Chondrocyte (in vitro differentiated cells): ENCODE data around the gene TCIRG1. TPM values are rescaled to one million over a fixed set of nuclear protein-coding genes. Genes with fewer than 3 reads are reported as not detected.
A peak's percentile ranks its signal among the peaks of the same experiment; 100 is the strongest.

Source experiments
- DNase-seq: peaks from one replicate; pipeline ENCODE4 v3.0.0; 2021; ENCODE audit warnings: mixed read lengths, low spot score
- H3K27ac Mint-ChIP-seq: one replicate; pipeline ENCODE4 v1.8.0; 2021; ENCODE audit warnings: mild to moderate bottlenecking, moderate library complexity, mixed read lengths; ENCODE audit not compliant: unreplicated experiment
- H3K27me3 Mint-ChIP-seq: 2 replicates; pipeline ENCODE4 v1.8.0; 2021; ENCODE audit warnings: low read depth, mixed read lengths
- H3K36me3 Mint-ChIP-seq: 2 replicates; pipeline ENCODE4 v1.8.0; 2021; ENCODE audit warnings: low read depth, mixed read lengths
- H3K4me1 Mint-ChIP-seq: 2 replicates; pipeline ENCODE4 v1.8.0; 2021; ENCODE audit warnings: low read depth, mild to moderate bottlenecking, mixed read lengths
- H3K4me3 Mint-ChIP-seq: one replicate; pipeline ENCODE4 v1.8.0; 2021; ENCODE audit warnings: mild to moderate bottlenecking, moderate library complexity, mixed read lengths; ENCODE audit not compliant: unreplicated experiment
- H3K9me3 Mint-ChIP-seq: 2 replicates; pipeline ENCODE4 v1.8.0; 2021; ENCODE audit warnings: low read depth, mixed read lengths
- total RNA-seq: library from RNA; stranded (reverse); gene quantifications from 3 replicates; pipeline ENCODE4 v1.2.1, GENCODE V29; 2021
- TF ChIP-seq, protein P1 (sequence below): fragments of 200-600 bp; sonication (generic); IDR thresholded peaks from 2 replicates; pipeline ENCODE4 v1.5.0; 2021; ENCODE audit warnings: antibody characterized with exemption, mild to moderate bottlenecking, moderate library complexity

Gene TCIRG1
- total RNA-seq, 1 donor from 2014 or later = 73.2 TPM

DNA sequence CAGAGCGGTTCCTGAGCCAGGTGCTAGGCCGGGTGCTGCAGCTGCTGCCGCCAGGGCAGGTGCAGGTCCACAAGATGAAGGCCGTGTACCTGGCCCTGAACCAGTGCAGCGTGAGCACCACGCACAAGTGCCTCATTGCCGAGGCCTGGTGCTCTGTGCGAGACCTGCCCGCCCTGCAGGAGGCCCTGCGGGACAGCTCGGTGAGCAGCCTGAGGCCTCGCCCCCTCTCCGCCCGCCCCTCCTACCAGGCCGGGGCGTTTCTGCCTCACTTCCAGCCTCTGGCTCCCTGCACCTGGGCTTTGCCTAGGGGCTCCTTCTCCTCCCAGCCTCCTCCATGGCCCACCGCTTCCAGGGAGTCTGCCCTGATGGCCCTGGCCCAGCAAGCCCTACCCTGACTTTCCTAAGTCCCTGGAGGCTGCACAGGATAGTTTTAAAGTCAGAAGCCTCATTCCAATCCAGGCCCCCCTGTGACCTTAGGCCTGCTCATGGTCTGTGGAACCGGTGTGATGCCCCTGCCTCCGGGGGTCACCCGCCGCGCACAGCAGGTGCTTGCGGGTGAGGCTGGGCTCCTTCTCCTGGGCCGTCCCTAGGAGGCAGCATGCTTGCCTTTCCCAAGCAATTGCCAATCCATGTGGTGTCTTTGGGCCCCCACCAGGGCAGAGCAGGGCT lies 5.5 kb downstream of the TCIRG1 start:
- H3K27ac Mint-ChIP-seq = no peak overlapping the region

DNA sequence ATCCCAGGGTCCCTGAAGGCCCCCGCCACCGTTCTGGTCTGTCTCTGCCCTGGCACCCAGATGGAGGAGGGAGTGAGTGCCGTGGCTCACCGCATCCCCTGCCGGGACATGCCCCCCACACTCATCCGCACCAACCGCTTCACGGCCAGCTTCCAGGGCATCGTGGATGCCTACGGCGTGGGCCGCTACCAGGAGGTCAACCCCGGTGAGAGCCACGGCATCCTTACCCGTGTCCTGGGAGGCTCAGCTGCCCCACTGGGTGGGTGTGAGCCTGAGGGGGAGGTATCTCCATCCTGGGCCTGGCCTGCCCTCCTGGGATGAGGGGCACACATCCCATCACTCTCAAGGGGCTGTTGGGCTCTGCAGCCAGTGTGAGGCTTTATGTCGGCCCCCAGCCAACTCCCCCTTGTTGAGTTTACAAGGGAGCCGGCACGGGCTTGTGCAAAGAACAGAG lies 6.1 kb downstream of the TCIRG1 start:
- no peak for DNase-seq
- H3K27ac Mint-ChIP-seq = no peak overlapping the region
- TF ChIP-seq, protein P1, sequence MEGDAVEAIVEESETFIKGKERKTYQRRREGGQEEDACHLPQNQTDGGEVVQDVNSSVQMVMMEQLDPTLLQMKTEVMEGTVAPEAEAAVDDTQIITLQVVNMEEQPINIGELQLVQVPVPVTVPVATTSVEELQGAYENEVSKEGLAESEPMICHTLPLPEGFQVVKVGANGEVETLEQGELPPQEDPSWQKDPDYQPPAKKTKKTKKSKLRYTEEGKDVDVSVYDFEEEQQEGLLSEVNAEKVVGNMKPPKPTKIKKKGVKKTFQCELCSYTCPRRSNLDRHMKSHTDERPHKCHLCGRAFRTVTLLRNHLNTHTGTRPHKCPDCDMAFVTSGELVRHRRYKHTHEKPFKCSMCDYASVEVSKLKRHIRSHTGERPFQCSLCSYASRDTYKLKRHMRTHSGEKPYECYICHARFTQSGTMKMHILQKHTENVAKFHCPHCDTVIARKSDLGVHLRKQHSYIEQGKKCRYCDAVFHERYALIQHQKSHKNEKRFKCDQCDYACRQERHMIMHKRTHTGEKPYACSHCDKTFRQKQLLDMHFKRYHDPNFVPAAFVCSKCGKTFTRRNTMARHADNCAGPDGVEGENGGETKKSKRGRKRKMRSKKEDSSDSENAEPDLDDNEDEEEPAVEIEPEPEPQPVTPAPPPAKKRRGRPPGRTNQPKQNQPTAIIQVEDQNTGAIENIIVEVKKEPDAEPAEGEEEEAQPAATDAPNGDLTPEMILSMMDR = no peak
- no peaks in the 10 kb centered on the region for H3K27me3 Mint-ChIP-seq
- H3K4me1 Mint-ChIP-seq = peaks cover 15% of the 10 kb centered on the region
- H3K9me3 Mint-ChIP-seq = no peaks in the 10 kb centered on the region
- H3K36me3 Mint-ChIP-seq = no peaks in the 10 kb centered on the region
- H3K4me3 Mint-ChIP-seq = no peak overlapping the region

More for the DNA sequence above, 5.5 kb downstream of the TCIRG1 start:
- H3K27me3 Mint-ChIP-seq = no peaks in the 10 kb centered on the region
- no peaks in the 10 kb centered on the region for H3K9me3 Mint-ChIP-seq
- H3K4me3 Mint-ChIP-seq = no peak overlapping the region
- peak; percentile 83 for DNase-seq
- no peaks in the 10 kb centered on the region for H3K36me3 Mint-ChIP-seq
- TF ChIP-seq, protein P1 = peak; percentile 21
- H3K4me1 Mint-ChIP-seq = peaks cover 18% of the 10 kb centered on the region

DNA sequence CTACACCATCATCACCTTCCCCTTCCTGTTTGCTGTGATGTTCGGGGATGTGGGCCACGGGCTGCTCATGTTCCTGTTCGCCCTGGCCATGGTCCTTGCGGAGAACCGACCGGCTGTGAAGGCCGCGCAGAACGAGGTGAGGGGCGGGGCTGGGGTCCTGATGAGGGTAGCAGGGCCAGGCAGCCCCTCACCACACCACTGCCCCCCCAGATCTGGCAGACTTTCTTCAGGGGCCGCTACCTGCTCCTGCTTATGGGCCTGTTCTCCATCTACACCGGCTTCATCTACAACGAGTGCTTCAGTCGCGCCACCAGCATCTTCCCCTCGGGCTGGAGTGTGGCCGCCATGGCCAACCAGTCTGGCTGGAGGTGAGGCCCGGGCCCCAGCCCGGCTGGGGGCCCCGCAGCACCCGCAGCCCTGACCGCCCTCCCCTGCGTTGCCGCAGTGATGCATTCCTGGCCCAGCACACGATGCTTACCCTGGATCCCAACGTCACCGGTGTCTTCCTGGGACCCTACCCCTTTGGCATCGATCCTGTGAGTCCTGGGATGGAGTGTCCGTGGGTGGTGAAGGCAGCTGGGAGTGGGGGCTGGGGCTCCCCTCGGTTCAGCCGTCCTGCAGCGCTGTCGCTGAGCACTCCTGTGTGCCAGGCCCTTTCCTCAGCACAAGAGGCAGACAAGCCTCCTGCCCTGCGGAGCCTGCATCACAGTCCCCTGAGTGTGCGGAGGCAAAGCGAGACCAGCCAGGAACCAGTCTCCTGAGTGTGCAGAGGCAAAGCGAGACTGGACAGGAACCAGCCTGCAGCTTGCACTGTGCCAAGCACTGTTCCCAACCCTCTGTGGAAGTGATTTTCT lies 8.8 kb downstream of the TCIRG1 start:
- peaks cover 7% of the 10 kb centered on the region for H3K36me3 Mint-ChIP-seq
- H3K4me1 Mint-ChIP-seq = no peaks in the 10 kb centered on the region
- H3K4me3 Mint-ChIP-seq = no peak overlapping the region
- TF ChIP-seq, protein P1 = no peak
- H3K9me3 Mint-ChIP-seq = no peaks in the 10 kb centered on the region
- DNase-seq = peak; percentile 86
- H3K27ac Mint-ChIP-seq = no peak overlapping the region
- H3K27me3 Mint-ChIP-seq = no peaks in the 10 kb centered on the region

DNA sequence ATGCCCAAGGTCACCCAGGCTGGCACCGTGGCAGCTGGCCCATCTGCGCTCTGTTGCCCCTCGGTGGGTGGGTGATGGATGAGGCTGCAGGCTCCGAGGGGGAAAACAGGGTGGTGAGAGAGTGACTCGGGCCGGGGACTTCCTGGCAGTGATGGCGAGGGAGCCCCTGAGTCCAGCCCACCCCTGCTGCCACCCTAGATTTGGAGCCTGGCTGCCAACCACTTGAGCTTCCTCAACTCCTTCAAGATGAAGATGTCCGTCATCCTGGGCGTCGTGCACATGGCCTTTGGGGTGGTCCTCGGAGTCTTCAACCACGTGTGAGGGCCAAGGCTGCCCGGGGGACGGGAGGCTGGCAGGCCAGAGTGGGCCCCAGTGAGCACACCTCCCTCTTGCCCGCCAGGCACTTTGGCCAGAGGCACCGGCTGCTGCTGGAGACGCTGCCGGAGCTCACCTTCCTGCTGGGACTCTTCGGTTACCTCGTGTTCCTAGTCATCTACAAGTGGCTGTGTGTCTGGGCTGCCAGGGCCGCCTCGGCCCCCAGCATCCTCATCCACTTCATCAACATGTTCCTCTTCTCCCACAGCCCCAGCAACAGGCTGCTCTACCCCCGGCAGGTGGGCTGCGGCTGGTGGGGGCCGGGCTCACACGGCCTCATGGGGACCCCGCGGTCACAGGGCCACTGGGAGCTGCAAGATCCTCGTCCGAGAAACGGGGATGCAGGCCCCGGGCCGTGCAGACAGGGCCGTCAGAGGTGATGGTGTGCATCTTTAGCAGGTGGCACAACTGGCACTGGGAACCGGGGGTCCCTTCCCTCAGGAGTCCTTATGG lies 10.1 kb downstream of the TCIRG1 start:
- TF ChIP-seq, protein P1 = no peak
- Mint-ChIP-seq H3K4me3 (no peak overlapping the region), H3K27ac (no peak overlapping the region), H3K9me3 (no peaks in the 10 kb centered on the region), H3K4me1 (no peaks in the 10 kb centered on the region), H3K27me3 (no peaks in the 10 kb centered on the region), H3K36me3 (peaks cover 7% of the 10 kb centered on the region)
- peak; percentile 84 for DNase-seq
